Endothelial cell of umbilical vein (primary cell): Measurements from ENCODE around the gene KIAA0232. TPM values are rescaled to one million over a fixed set of nuclear protein-coding genes. Genes with fewer than 3 reads are reported as not detected.

ENCODE experiments used
- BruUV-seq: library from RNA; stranded (reverse); fragments of 400-500 nt; replicated peaks from 2 replicates; lab custom pipeline; 2021; lab: Mats Ljungman, UMichigan
- CTCF ChIA-PET: fragments of 300-600, 350-600 bp; sonication (Branson Sonifier 250); formaldehyde crosslinking; loops from one replicate; lab custom pipeline; 2021; ENCODE audit warnings: antibody characterized with exemption, inconsistent platforms; lab: Charles Lee
- POLR2A ChIA-PET: fragments of 300-600, 350-600 bp; sonication (Branson Sonifier 250); formaldehyde crosslinking; loops from one replicate; lab custom pipeline; 2021; ENCODE audit warnings: antibody characterized with exemption, inconsistent platforms; lab: Charles Lee
- DNase-seq: peaks from one replicate; pipeline ENCODE4 v3.0.0-alpha.2; 2011; ENCODE audit warnings: low read depth, low spot score
- FAIRE-seq: peaks from 2 replicates; lab custom pipeline; 2011; peaks lifted over from hg19 to GRCh38; lab: Jason Lieb, UNC
- H2AFZ ChIP-seq: 2 replicates; pipeline ENCODE4 v1.6.0; 2012; ENCODE audit warnings: low read depth, low read length, control low read depth, inconsistent platforms
- H3K27ac ChIP-seq: 2 replicates; pipeline ENCODE4 v1.5.1; 2011; ENCODE audit warnings: low read depth, mild to moderate bottlenecking, control low read depth, low read length, moderate library complexity; ENCODE audit not compliant: insufficient read depth
- H3K27me3 ChIP-seq, 2 experiments: 2 replicates each; pipeline versions ENCODE4 v1.6.0 to v1.6.1; 2011; ENCODE audit warnings: low read length in 2 of 2, mixed read lengths in 1 of 2; ENCODE audit not compliant: control insufficient read depth in 2 of 2, insufficient read depth in 2 of 2
- H3K36me3 ChIP-seq, 2 experiments: 2 replicates in 1 of 2; 3 replicates in 1 of 2; pipeline ENCODE4 v1.5.1; 2011; ENCODE audit warnings: low read length in 2 of 2, mild to moderate bottlenecking in 1 of 2, moderate library complexity in 1 of 2; ENCODE audit not compliant: control insufficient read depth in 2 of 2, insufficient read depth in 2 of 2; ENCODE audit errors: extremely low read depth in 1 of 2
- H3K4me1 ChIP-seq: 3 replicates; pipeline ENCODE4 v1.5.1; 2011; ENCODE audit warnings: mild to moderate bottlenecking, low read length; ENCODE audit not compliant: control insufficient read depth, insufficient read depth; ENCODE audit errors: extremely low read depth
- H3K4me2 ChIP-seq: 2 replicates; pipeline ENCODE4 v1.6.1; 2011; ENCODE audit warnings: low read length, control low read depth, mixed read lengths; ENCODE audit not compliant: insufficient read depth
- H3K4me3 ChIP-seq, 3 experiments: fragments of 200-600 bp in 1 of 3; sonication (generic), shearing (Covaris generic) in 1 of 3; replicated peaks in 1 of 3; 2 replicates each; pipeline ENCODE4 v1.5.1; 2011 to 2016; ENCODE audit warnings: control low read depth in 3 of 3, low read length in 3 of 3, mild to moderate bottlenecking in 2 of 3, inconsistent platforms in 1 of 3, low read depth in 1 of 3, moderate library complexity in 1 of 3; ENCODE audit not compliant: insufficient read depth in 1 of 3
- H3K79me2 ChIP-seq: 2 replicates; pipeline ENCODE4 v1.6.0; 2012; ENCODE audit warnings: low read length, inconsistent platforms; ENCODE audit not compliant: control insufficient read depth, insufficient read depth
- H3K9ac ChIP-seq: replicated peaks from 2 replicates; pipeline ENCODE3; 2011; ENCODE audit warnings: low read length, control low read depth; ENCODE audit not compliant: insufficient read depth; ENCODE audit errors: extremely low read depth
- H3K9me1 ChIP-seq: replicated peaks from 3 replicates; pipeline ENCODE4 v1.6.0; 2011; ENCODE audit warnings: mild to moderate bottlenecking, low read length; ENCODE audit not compliant: control insufficient read depth, insufficient read depth; ENCODE audit errors: extremely low read depth
- H3K9me3 ChIP-seq: replicated peaks from 2 replicates; pipeline ENCODE4 v1.5.1; 2012; ENCODE audit warnings: low read length, inconsistent platforms; ENCODE audit not compliant: control insufficient read depth, insufficient read depth
- H4K20me1 ChIP-seq: replicated peaks from 2 replicates; pipeline ENCODE3; 2011; ENCODE audit warnings: mild to moderate bottlenecking, low read length; ENCODE audit not compliant: control insufficient read depth, insufficient read depth; ENCODE audit errors: extremely low read depth
- EZH2 ChIP-seq: IDR thresholded peaks from 2 replicates; pipeline ENCODE4 v1.6.1; 2012; ENCODE audit warnings: borderline replicate concordance, low read depth, mild to moderate bottlenecking, moderate library complexity, low read length, inconsistent platforms; ENCODE audit not compliant: severe bottlenecking
- FOS ChIP-seq: IDR thresholded peaks from 2 replicates; pipeline ENCODE4 v1.6.1; 2011; ENCODE audit warnings: mild to moderate bottlenecking, low read length, moderate library complexity, borderline replicate concordance; ENCODE audit not compliant: insufficient read depth
- GATA2 ChIP-seq: IDR thresholded peaks from 2 replicates; pipeline ENCODE4 v1.7.0; 2011; ENCODE audit warnings: low read depth, mild to moderate bottlenecking, moderate library complexity, mixed read lengths, low read length; ENCODE audit not compliant: insufficient read length, insufficient read depth
- JUN ChIP-seq: IDR thresholded peaks from 2 replicates; pipeline ENCODE4 v1.6.1; 2011; ENCODE audit warnings: borderline replicate concordance, low read depth; ENCODE audit not compliant: insufficient read length, insufficient read depth
- MAX ChIP-seq: IDR thresholded peaks from 2 replicates; pipeline ENCODE4 v1.6.1; 2011; ENCODE audit not compliant: insufficient read depth, insufficient read length
- MYC ChIP-seq: IDR thresholded peaks from one replicate; pipeline ENCODE4 v1.6.1; 2011; ENCODE audit warnings: mild to moderate bottlenecking, low read depth, low read length
- POLR2A ChIP-seq: IDR thresholded peaks from 2 replicates; pipeline ENCODE4 v1.6.1; 2012; ENCODE audit warnings: low read depth, mild to moderate bottlenecking, control low read depth, low read length
- POLR2AphosphoS5 ChIP-seq: IDR thresholded peaks from 2 replicates; pipeline ENCODE4 v1.6.1; 2012; ENCODE audit warnings: low read depth, mild to moderate bottlenecking, control low read depth, low read length, moderate library complexity; ENCODE audit not compliant: insufficient read depth
- dilution Hi-C: fragments of 300-500 bp; cut with MboI; formaldehyde crosslinking; loops from one replicate; pipeline ENCODE4 v1.15.0; 2019; ENCODE audit warnings: low sequenced_read_pairs; ENCODE audit not compliant: extremely low pct_ligation_motif_present
- intact Hi-C: fragments of 100-400 bp; cut with micrococcal nuclease; formaldehyde crosslinking; loops from one replicate; pipeline ENCODE4 v1.10.0; 2022
- polyA plus RNA-seq, 4 experiments: library from polyadenylated mRNA; depleted of rRNA in 3 of 4; stranded (reverse) in 3 of 4; unstranded in 1 of 4; fragments of >200 nt; gene quantifications; 2 replicates each; pipeline versions ENCODE4 v1.2.1 to v1.2.3, GENCODE V29; 2011 to 2012; ENCODE audit warnings: missing spikeins in 1 of 4
- total RNA-seq: library from RNA; stranded (reverse); gene quantifications from 2 replicates; pipeline ENCODE4 v1.2.3, GENCODE V29; 2021
- TF ChIP-seq, protein P1 (sequence below), 2 donors: IDR thresholded peaks; 1 replicate in 1 of 2; 2 replicates in 1 of 2; pipeline ENCODE4 v1.5.1; 2011; ENCODE audit warnings: low read length in 2 of 2, mild to moderate bottlenecking in 2 of 2, moderate library complexity in 2 of 2, control low read depth in 1 of 2, inconsistent platforms in 1 of 2, low read depth in 1 of 2; ENCODE audit not compliant: insufficient read depth in 1 of 2; ENCODE audit errors: extremely low read depth in 1 of 2

The KIAA0232 gene
- total and polyA plus RNA-seq, 2 donors (not counting 3 experiments of a cell fraction or from before 2014, with no cell fraction given) = 5.3 to 18.4 TPM

- H4K20me1 ChIP-seq = no peaks in the 10 kb centered on the region
- ChIA-PET POLR2A (no interaction called here), CTCF (no interaction called here)
- no peak overlapping the region for H3K27ac ChIP-seq
- H3K4me2 ChIP-seq = no peak overlapping the region
- H3K79me2 ChIP-seq = no peaks in the 10 kb centered on the region
- no peaks in the 10 kb centered on the region for H3K36me3 ChIP-seq
- intact Hi-C loops (no loop called here), dilution Hi-C loops (no loop called here)
- BruUV-seq = no TSS peak
- H3K9me3 ChIP-seq = no peaks in the 10 kb centered on the region
- H3K9me1 ChIP-seq = no peaks in the 10 kb centered on the region
- TF ChIP-seq MYC = no peak
- no peak for TF ChIP-seq GATA2
- no peak for TF ChIP-seq JUN
- no peak for TF ChIP-seq MAX
- no peak for TF ChIP-seq POLR2A
- TF ChIP-seq EZH2 = no peak
- no peak overlapping the region for H3K4me3 ChIP-seq
- peaks cover 0 to 3% of the 10 kb centered on the region in 2 experiments for H3K27me3 ChIP-seq
- no peak for FAIRE-seq
- no peak for DNase-seq
- no peaks in the 10 kb centered on the region for H3K4me1 ChIP-seq
- H2AFZ ChIP-seq = no peak overlapping the region
- no peak overlapping the region for H3K9ac ChIP-seq
These were observed 119.3 kb downstream of the KIAA0232 start for GRCh38 chr4:6901669-6902317.

DNA sequence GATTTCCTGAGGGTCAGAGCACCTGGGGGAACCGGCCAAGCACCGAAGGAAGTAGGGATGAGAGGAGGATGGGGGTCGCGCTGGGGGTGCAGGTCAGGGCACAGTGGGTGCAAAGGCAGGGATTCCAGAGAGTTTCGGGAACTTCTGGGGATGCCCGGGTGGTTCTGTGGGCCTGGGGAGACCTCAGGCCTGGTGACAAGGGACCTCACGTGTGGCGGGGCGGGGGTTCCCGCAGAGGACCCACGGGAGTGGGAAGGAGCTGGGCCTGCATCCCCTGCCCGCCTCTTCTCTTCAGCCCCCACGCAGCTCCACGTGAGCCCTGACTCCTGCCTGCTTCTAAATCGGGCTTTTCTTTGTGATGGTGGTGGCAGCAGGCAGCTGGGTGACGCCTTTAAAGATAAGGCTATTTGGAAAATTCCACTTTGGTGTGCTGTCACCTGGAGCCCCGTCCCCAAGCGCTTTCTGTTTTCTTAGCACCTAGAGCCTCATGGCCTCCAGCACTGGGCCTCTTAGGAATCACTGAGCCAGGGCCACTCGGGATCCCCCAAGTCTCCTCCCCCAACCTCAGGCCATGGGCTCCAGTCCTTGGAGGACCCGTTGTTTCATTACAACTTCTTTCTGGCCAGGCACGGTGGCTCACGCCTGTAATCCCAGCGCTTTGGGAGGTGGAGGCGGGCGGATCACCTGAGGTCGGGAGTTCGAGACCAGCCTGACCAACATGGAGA is 120.0 kb downstream of the KIAA0232 start:
- H3K9me3 ChIP-seq = no peaks in the 10 kb centered on the region
- ChIA-PET CTCF (interaction anchor here (2.3 kb wide), 1 partner anchor 29 kb away, joined by 8 read pairs; no protein-coding TSS in a partner anchor), POLR2A (no interaction called here)
- DNase-seq = no peak
- H3K4me1 ChIP-seq = no peaks in the 10 kb centered on the region
- H4K20me1 ChIP-seq = no peaks in the 10 kb centered on the region
- no peak overlapping the region for H3K27ac ChIP-seq
- dilution Hi-C loops = no loop called here
- no peak overlapping the region for H2AFZ ChIP-seq
- TF ChIP-seq, protein P1, sequence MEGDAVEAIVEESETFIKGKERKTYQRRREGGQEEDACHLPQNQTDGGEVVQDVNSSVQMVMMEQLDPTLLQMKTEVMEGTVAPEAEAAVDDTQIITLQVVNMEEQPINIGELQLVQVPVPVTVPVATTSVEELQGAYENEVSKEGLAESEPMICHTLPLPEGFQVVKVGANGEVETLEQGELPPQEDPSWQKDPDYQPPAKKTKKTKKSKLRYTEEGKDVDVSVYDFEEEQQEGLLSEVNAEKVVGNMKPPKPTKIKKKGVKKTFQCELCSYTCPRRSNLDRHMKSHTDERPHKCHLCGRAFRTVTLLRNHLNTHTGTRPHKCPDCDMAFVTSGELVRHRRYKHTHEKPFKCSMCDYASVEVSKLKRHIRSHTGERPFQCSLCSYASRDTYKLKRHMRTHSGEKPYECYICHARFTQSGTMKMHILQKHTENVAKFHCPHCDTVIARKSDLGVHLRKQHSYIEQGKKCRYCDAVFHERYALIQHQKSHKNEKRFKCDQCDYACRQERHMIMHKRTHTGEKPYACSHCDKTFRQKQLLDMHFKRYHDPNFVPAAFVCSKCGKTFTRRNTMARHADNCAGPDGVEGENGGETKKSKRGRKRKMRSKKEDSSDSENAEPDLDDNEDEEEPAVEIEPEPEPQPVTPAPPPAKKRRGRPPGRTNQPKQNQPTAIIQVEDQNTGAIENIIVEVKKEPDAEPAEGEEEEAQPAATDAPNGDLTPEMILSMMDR (IDR thresholded peaks at IDR 0.05; ENCODE audit: extremely low read depth in 1 of 2, insufficient read depth in 1 of 2, low read depth in 1 of 2, low read length in 2 of 2) = no peak
- TF ChIP-seq MAX (no peak), POLR2AphosphoS5 (no peak), POLR2A (no peak), MYC (no peak), FOS (no peak), EZH2 (no peak), JUN (no peak), GATA2 (no peak)
- intact Hi-C loops = no loop called here
- H3K9ac ChIP-seq = no peak overlapping the region
- H3K4me3 ChIP-seq = no peak overlapping the region
- H3K36me3 ChIP-seq = no peaks in the 10 kb centered on the region
- no peaks in the 10 kb centered on the region for H3K9me1 ChIP-seq
- H3K79me2 ChIP-seq = no peaks in the 10 kb centered on the region
- no TSS peak for BruUV-seq
- peaks cover 0 to 7% of the 10 kb centered on the region in 2 experiments for H3K27me3 ChIP-seq
- H3K4me2 ChIP-seq = no peak overlapping the region
- no peak for FAIRE-seq
